GM06990 (cell line): ENCODE measurements around the gene FXYD6.

Source experiments
- DNase-seq: peaks from one replicate; pipeline ENCODE4 v3.0.0-alpha.2; 2011; ENCODE audit not compliant: insufficient read length; ENCODE audit errors: extremely low read depth
- H3K27me3 ChIP-seq: replicated peaks from 2 replicates; pipeline ENCODE4 v1.6.0; 2011; ENCODE audit warnings: low read length; ENCODE audit not compliant: control insufficient read depth, insufficient read depth
- H3K36me3 ChIP-seq: 2 replicates; pipeline ENCODE4 v1.5.1; 2011; ENCODE audit warnings: low read length; ENCODE audit not compliant: control insufficient read depth, insufficient read depth
- H3K4me3 ChIP-seq: replicated peaks from 2 replicates; pipeline ENCODE4 v1.5.1; 2011; ENCODE audit warnings: low read depth, mild to moderate bottlenecking, control low read depth, low read length
- TF ChIP-seq, protein P1 (sequence below): IDR thresholded peaks from 2 replicates; pipeline ENCODE4 v1.5.1; 2011; ENCODE audit warnings: low read length, control low read depth, mild to moderate bottlenecking, inconsistent platforms; ENCODE audit not compliant: insufficient read depth, poor library complexity, severe bottlenecking

FXYD6 gene

GRCh38 chr11:117822074-117823033, 54.1 kb downstream of the FXYD6 start:
- H3K4me3 ChIP-seq = no peak overlapping the region
- DNase-seq = no peak

GRCh38 chr11:117821431-117821830, 55.0 kb downstream of the FXYD6 start:
- TF ChIP-seq, protein P1, sequence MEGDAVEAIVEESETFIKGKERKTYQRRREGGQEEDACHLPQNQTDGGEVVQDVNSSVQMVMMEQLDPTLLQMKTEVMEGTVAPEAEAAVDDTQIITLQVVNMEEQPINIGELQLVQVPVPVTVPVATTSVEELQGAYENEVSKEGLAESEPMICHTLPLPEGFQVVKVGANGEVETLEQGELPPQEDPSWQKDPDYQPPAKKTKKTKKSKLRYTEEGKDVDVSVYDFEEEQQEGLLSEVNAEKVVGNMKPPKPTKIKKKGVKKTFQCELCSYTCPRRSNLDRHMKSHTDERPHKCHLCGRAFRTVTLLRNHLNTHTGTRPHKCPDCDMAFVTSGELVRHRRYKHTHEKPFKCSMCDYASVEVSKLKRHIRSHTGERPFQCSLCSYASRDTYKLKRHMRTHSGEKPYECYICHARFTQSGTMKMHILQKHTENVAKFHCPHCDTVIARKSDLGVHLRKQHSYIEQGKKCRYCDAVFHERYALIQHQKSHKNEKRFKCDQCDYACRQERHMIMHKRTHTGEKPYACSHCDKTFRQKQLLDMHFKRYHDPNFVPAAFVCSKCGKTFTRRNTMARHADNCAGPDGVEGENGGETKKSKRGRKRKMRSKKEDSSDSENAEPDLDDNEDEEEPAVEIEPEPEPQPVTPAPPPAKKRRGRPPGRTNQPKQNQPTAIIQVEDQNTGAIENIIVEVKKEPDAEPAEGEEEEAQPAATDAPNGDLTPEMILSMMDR = no peak
- DNase-seq = no peak
- H3K27me3 ChIP-seq = no peaks in the 10 kb centered on the region

More at GRCh38 chr11:117822074-117823033, 54.1 kb downstream of the FXYD6 start:
- Histone ChIP-seq H3K36me3 (no peaks in the 10 kb centered on the region), H3K27me3 (no peaks in the 10 kb centered on the region)
- TF ChIP-seq, protein P1 = peak; percentile 85

GRCh38 chr11:117820516-117820915, 55.9 kb downstream of the FXYD6 start:
- H3K27me3 ChIP-seq = no peaks in the 10 kb centered on the region
- DNase-seq = no peak
- TF ChIP-seq, protein P1 = no peak
- H3K4me3 ChIP-seq = no peak overlapping the region
- H3K36me3 ChIP-seq = no peaks in the 10 kb centered on the region

More at GRCh38 chr11:117821431-117821830, 55.0 kb downstream of the FXYD6 start:
- no peak overlapping the region for H3K4me3 ChIP-seq
- H3K36me3 ChIP-seq = no peaks in the 10 kb centered on the region

GRCh38 chr11:117820071-117820470, 56.4 kb downstream of the FXYD6 start:
- H3K36me3 ChIP-seq = no peaks in the 10 kb centered on the region
- no peaks in the 10 kb centered on the region for H3K27me3 ChIP-seq
- DNase-seq = no peak
- no peak overlapping the region for H3K4me3 ChIP-seq
- TF ChIP-seq, protein P1 = no peak

DNA sequence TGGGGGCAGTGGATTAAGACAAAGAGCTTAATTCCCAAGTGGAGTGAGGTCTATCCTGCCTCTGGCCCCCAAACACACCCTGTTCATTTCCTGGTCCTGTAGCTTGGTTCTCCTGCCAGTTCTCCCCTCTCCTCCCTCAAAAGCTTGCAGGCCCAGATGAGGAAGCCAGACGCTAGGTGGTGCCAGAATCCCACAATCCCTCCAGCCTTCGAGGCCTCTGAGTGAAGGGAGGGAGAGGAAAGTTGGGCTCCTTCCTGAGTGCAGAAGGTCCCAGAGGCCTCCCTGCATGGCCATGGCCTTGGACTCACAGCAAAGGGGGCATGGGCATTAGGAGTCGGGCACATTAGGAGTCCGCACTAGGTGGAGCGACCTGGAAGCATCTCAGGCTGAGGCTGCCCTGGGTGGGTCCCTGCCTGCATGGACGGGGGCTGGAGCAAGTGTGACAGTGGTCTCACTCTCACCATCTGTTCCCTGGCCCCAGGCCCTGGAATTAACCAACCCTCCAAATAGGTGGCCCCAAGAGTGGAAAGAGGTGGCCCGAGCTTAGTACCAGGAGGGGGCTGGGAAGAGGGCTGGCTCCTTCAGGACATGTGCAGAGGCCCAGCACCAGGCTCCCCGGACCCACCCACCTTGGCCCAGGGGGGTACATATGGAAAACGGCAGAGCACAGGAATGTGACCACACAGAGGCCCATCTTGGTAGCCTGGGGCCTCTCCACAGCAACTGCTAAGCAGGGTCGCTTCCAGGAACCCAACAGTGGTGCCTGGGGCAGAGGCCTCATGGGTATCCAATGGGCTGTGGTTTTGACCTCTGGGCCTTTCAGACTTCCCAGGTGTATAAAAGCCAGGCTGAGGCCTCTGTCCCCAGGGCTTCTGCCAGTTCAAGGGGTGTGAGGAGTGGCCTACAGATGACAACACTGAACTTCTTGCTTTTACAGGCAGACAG, 57.1 kb downstream of the FXYD6 start:
- Histone ChIP-seq H3K27me3 (no peaks in the 10 kb centered on the region), H3K36me3 (no peaks in the 10 kb centered on the region), H3K4me3 (no peak overlapping the region)
- TF ChIP-seq, protein P1 = peak; percentile 80
- DNase-seq = peak; percentile 50
